Brain microvascular endothelial cell (primary cell): ENCODE measurements around the gene VWA5B1.

ENCODE experiments used
- DNase-seq: peaks from one replicate; pipeline ENCODE4 v3.0.0-alpha.2; 2020
- H3K27ac ChIP-seq: fragments of 250-450 bp; sonication (Bioruptor Pico); 2 replicates; pipeline ENCODE4 v1.5.1; 2020; ENCODE audit warnings: mild to moderate bottlenecking, moderate library complexity
- H3K27me3 ChIP-seq: fragments of 250-450 bp; sonication (Bioruptor Pico); replicated peaks from 2 replicates; pipeline ENCODE4 v1.5.1; 2020; ENCODE audit warnings: mild to moderate bottlenecking
- H3K36me3 ChIP-seq: fragments of 250-450 bp; sonication (Bioruptor Pico); replicated peaks from 2 replicates; pipeline ENCODE4 v1.5.1; 2020; ENCODE audit warnings: mild to moderate bottlenecking
- H3K4me3 ChIP-seq: 2 replicates; pipeline ENCODE4 v1.5.1; 2011; ENCODE audit warnings: low read depth, mild to moderate bottlenecking, control low read depth, low read length, moderate library complexity
- in situ Hi-C: cut with HindIII; loops from 2 replicates; pipeline ENCODE4 v1.10.0; 2017; ENCODE audit warnings: low sequenced_read_pairs, low pct_ligation_motif_present
- TF ChIP-seq, protein P1 (sequence below): IDR thresholded peaks from 2 replicates; pipeline ENCODE4 v1.5.1; 2011; ENCODE audit warnings: low read depth, mild to moderate bottlenecking, moderate library complexity, low read length, control low read depth, inconsistent platforms; ENCODE audit errors: missing control alignments

The VWA5B1 gene, protein sequence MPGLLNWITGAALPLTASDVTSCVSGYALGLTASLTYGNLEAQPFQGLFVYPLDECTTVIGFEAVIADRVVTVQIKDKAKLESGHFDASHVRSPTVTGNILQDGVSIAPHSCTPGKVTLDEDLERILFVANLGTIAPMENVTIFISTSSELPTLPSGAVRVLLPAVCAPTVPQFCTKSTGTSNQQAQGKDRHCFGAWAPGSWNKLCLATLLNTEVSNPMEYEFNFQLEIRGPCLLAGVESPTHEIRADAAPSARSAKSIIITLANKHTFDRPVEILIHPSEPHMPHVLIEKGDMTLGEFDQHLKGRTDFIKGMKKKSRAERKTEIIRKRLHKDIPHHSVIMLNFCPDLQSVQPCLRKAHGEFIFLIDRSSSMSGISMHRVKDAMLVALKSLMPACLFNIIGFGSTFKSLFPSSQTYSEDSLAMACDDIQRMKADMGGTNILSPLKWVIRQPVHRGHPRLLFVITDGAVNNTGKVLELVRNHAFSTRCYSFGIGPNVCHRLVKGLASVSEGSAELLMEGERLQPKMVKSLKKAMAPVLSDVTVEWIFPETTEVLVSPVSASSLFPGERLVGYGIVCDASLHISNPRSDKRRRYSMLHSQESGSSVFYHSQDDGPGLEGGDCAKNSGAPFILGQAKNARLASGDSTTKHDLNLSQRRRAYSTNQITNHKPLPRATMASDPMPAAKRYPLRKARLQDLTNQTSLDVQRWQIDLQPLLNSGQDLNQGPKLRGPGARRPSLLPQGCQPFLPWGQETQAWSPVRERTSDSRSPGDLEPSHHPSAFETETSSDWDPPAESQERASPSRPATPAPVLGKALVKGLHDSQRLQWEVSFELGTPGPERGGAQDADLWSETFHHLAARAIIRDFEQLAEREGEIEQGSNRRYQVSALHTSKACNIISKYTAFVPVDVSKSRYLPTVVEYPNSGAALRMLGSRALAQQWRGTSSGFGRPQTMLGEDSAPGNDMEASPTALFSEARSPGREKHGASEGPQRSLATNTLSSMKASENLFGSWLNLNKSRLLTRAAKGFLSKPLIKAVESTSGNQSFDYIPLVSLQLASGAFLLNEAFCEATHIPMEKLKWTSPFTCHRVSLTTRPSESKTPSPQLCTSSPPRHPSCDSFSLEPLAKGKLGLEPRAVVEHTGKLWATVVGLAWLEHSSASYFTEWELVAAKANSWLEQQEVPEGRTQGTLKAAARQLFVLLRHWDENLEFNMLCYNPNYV

DNA sequence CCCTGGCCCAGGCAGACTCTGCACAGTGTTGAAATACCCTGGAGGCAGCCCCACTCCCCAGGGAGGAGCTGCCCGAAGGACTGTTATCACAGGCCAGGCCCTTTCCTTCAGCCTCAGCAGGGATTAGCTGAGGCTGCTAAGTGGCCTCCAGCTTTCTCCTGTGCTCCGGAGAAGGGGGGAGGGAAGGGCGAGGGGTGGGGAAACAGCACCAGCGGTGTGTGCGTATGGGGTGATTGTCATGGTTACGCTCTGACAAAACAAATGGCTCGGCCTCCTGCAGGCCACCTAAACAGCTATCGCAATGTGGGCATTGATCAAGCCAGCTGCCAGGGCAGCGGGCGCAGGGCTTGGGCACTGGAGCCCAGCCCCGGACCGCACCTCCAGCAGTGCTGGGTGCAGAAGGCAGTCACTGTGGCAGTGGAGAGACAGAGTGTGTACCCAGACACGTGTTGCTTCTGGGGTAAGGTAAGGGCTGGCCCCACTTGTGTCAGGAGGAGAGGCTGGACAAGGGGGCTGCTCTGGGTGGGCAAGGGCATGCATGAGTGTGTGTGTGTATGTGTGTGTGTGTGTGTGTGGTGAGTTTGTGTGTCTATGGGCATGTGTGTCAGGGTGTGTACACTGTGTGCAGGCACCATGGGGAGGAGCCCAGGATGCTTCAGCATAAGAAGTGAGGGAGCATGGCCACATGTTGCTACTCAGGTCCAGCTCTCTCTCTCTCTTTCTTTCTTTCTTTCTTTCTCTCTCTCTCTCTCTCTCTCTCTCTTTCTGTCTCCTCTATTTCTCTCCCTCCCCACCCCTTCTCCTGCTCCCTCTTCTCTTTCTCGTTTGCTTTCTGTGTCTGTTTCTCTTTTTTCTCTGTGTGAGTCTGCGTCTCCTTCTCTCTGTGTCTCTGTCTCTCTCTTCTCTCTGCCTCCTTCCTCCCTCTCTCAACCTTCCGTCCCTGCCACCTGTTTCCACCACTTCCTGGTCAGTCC lies at the start of gene VWA5B1:
Gene VWA5B1 (plus strand): TSS at position 252 of the 974 bp plus-strand sequence. CDS start 19,727 bp downstream, outside the sequence.
- H3K27me3 ChIP-seq = peaks cover 27% of the 10 kb centered on the region
- no peak within 1 kb of the TSS for H3K27ac ChIP-seq
- TF ChIP-seq, protein P1, sequence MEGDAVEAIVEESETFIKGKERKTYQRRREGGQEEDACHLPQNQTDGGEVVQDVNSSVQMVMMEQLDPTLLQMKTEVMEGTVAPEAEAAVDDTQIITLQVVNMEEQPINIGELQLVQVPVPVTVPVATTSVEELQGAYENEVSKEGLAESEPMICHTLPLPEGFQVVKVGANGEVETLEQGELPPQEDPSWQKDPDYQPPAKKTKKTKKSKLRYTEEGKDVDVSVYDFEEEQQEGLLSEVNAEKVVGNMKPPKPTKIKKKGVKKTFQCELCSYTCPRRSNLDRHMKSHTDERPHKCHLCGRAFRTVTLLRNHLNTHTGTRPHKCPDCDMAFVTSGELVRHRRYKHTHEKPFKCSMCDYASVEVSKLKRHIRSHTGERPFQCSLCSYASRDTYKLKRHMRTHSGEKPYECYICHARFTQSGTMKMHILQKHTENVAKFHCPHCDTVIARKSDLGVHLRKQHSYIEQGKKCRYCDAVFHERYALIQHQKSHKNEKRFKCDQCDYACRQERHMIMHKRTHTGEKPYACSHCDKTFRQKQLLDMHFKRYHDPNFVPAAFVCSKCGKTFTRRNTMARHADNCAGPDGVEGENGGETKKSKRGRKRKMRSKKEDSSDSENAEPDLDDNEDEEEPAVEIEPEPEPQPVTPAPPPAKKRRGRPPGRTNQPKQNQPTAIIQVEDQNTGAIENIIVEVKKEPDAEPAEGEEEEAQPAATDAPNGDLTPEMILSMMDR = no peak
- no peak for DNase-seq
- no peak within 1 kb of the TSS for H3K4me3 ChIP-seq
- H3K36me3 ChIP-seq = no peaks in the 10 kb centered on the region
- in situ Hi-C loops = no loop called here

DNA sequence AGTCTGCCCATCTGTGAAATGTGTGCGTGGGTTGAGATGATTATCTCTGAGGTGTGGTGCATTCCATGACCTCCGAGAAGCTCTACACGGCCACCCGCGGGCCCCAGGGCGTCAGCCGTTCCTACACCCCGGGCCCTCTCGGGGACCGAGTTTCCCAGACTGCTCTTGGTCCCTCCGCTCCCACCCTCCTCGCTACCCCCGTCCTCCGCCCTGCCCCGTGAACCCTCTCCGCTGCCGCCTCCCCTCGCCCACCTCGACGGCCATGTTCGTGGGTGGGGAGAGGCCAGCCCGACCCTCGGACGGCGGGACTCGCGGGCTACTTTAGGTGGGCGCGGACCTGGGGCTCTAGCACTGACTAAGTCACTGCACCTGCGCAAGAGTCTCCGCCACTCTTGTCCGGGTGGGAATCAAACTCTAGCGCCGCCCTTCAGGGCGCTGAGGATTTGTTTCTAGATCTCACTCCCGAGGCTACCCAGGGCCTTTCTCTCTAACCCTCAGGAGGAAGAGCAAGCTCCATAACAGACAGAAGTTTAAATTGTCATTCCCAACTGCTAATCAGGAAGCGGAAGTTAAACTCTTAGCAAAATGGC lies 47.7 kb upstream of the VWA5B1 start:
- in situ Hi-C loops = no loop called here
- Histone ChIP-seq H3K27me3 (no peaks in the 10 kb centered on the region), H3K36me3 (no peaks in the 10 kb centered on the region), H3K27ac (no peak overlapping the region), H3K4me3 (no peak overlapping the region)
- DNase-seq = no peak
- TF ChIP-seq, protein P1 = no peak

DNA sequence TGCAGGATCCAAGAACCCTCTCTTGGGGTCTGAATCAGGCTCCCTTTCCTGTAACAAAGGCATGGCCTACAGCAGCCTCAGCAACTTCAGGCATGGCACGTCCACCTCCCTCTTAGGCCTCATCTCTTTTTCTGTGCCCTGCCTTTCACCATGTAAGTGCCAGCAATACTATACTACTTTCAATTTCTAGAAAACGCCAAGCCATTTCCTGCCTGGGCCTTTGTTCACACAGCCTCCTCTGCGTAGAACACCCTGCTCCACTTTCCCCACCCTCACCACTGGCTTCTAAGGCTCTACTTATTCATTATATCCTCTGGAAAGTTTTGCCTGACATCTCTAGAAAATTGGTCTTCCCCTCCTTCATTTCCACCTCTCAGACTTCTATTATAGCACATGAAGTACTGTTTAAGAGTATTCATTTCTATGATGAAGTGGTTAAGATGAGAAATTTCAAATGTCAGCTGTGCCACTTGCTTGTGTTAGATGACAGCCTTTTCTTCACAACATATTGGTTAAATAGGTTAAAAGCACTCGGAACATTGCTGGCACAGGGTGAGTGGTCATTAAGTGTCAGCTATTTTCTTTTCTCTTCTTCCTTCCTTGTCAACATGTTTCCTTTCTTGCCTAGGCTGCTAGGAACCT lies 41.6 kb upstream of the VWA5B1 start:
- H3K36me3 ChIP-seq = no peaks in the 10 kb centered on the region
- H3K27me3 ChIP-seq = no peaks in the 10 kb centered on the region
- TF ChIP-seq, protein P1 = no peak
- H3K27ac ChIP-seq = no peak overlapping the region
- DNase-seq = no peak
- in situ Hi-C loops = no loop called here
- no peak overlapping the region for H3K4me3 ChIP-seq

DNA sequence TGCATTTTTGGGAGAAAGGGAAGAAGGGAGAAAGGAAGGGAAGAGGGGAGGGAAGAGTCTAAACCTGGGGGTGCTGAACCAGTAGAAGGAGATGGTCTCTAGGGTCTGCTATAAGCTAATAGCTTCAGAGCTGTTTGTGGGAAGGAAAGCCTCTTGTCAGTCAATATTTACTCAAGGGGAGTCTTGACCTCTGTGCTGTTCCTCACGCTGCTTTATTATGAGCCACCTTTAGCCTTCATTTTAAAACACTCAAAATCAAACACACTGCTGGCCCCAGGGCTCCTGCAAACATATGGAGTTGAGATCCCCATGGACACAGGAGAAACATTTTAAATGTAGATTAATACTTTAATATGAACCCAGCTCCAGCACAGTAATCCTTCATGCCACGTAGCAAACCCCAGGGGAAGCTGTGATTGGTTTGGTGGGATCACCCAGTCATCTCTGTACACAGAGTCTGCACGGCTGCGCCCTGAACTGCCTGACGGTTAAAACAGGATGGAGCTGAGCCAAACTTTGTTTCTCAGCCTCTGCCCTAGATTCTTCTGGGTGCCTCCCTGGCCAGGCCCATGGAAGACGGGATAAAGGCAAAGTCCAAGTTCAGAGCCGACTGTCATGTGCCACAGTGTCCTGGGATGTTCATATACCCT lies 40.2 kb upstream of the VWA5B1 start:
- no peaks in the 10 kb centered on the region for H3K36me3 ChIP-seq
- DNase-seq = peak; percentile 16
- in situ Hi-C loops = no loop called here
- H3K4me3 ChIP-seq = no peak overlapping the region
- H3K27me3 ChIP-seq = no peaks in the 10 kb centered on the region
- no peak overlapping the region for H3K27ac ChIP-seq
- TF ChIP-seq, protein P1 = no peak
